Gastroesophageal sphincter (tissue), 4 donors: ENCODE results near the gene AP3D1. TPM values are rescaled to one million over a fixed set of nuclear protein-coding genes. Genes with fewer than 3 reads are reported as not detected.

Source experiments
- ATAC-seq: fragments of 150-250 bp; one replicate; pipeline ENCODE4 v1.9.1; 2016; ENCODE audit warnings: mild to moderate bottlenecking, moderate library complexity
- H3K27ac ChIP-seq, 4 donors: fragments of 200-600 bp; sonication (generic) in 3 of 4; 1 replicate in 3 of 4; 2 replicates in 1 of 4; pipeline ENCODE4 v1.5.1; 2016 to 2019
- H3K27me3 ChIP-seq: fragments of 200-600 bp; sonication (generic); one replicate; pipeline ENCODE4 v1.5.1; 2019
- H3K36me3 ChIP-seq, 2 donors: fragments of 200-600 bp; sonication (generic); one replicate each; pipeline ENCODE4 v1.5.1; 2019; ENCODE audit warnings: control low read depth in 1 of 2
- H3K4me1 ChIP-seq, 3 donors: fragments of 200-600 bp; sonication (generic); 1 replicate in 2 of 3; 2 replicates in 1 of 3; pipeline ENCODE4 v1.5.1; 2016 to 2019; ENCODE audit warnings: control low read depth in 2 of 3
- H3K4me3 ChIP-seq, 2 donors: fragments of 200-600 bp; sonication (generic); one replicate each; pipeline ENCODE4 v1.5.1; 2019; ENCODE audit warnings: mild to moderate bottlenecking in 1 of 2, moderate library complexity in 1 of 2
- H3K9me3 ChIP-seq, 3 donors: fragments of 200-600 bp; sonication (generic); one replicate each; pipeline ENCODE4 v1.5.1; 2017 to 2019; ENCODE audit warnings: control low read depth in 2 of 3
- EP300 ChIP-seq: sonication (generic); formaldehyde crosslinking; IDR thresholded peaks from one replicate; pipeline ENCODE4 v1.6.1; 2017; ENCODE audit warnings: antibody characterized with exemption, mild to moderate bottlenecking
- POLR2A ChIP-seq, 2 donors: fragments of 450-650 bp; IDR thresholded peaks; one replicate each; pipeline ENCODE4 v1.6.1; 2017; ENCODE audit warnings: antibody characterized with exemption in 2 of 2, mild to moderate bottlenecking in 2 of 2, moderate library complexity in 1 of 2
- POLR2AphosphoS5 ChIP-seq: sonication (generic); formaldehyde crosslinking; IDR thresholded peaks from one replicate; pipeline ENCODE4 v1.6.1; 2017; ENCODE audit warnings: antibody characterized with exemption
- WGBS, 2 donors: methylation state at CpG; one replicate each; pipeline ENCODE4 v1.1.5; 2018; ENCODE audit warnings: low coverage in 1 of 2; 5-methylcytosine and 5-hydroxymethylcytosine counted together
- total RNA-seq, 4 donors: library from RNA; depleted of rRNA; stranded (reverse); fragments of >200 nt; gene quantifications; one replicate each; pipeline ENCODE4 v1.1.0, GENCODE V29; 2016
- TF ChIP-seq, protein P1 (sequence below), 4 experiments: fragments of 200-600 bp in 2 of 4; fragments of 450-650 bp in 2 of 4; sonication (generic) in 1 of 4; IDR thresholded peaks; one replicate each; pipeline ENCODE4 v1.5.1; 2017 to 2019; ENCODE audit warnings: antibody characterized with exemption in 4 of 4, mild to moderate bottlenecking in 2 of 4, moderate library complexity in 2 of 4

Gene AP3D1
- total RNA-seq, 4 donors from 2014 or later, result 69.9 to 132 (median 73.8) TPM

- H3K4me1 ChIP-seq, result peaks cover 0 to 26% (median 0%) of the 10 kb centered on the region in 3 donors
- no peaks in the 10 kb centered on the region for H3K27me3 ChIP-seq
- 60 to 93% methylated on average over 1 to 9 of the region's 10 CpGs for WGBS, 2 donors
- no peaks in the 10 kb centered on the region for H3K9me3 ChIP-seq
- no peak for ATAC-seq
- no peaks in the 10 kb centered on the region for H3K36me3 ChIP-seq
- TF ChIP-seq, protein P1, sequence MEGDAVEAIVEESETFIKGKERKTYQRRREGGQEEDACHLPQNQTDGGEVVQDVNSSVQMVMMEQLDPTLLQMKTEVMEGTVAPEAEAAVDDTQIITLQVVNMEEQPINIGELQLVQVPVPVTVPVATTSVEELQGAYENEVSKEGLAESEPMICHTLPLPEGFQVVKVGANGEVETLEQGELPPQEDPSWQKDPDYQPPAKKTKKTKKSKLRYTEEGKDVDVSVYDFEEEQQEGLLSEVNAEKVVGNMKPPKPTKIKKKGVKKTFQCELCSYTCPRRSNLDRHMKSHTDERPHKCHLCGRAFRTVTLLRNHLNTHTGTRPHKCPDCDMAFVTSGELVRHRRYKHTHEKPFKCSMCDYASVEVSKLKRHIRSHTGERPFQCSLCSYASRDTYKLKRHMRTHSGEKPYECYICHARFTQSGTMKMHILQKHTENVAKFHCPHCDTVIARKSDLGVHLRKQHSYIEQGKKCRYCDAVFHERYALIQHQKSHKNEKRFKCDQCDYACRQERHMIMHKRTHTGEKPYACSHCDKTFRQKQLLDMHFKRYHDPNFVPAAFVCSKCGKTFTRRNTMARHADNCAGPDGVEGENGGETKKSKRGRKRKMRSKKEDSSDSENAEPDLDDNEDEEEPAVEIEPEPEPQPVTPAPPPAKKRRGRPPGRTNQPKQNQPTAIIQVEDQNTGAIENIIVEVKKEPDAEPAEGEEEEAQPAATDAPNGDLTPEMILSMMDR (IDR thresholded peaks at IDR 0.05), result no peak
- no peak for TF ChIP-seq POLR2A (IDR thresholded peaks at IDR 0.05)
- TF ChIP-seq POLR2AphosphoS5, result no peak
- no peak for TF ChIP-seq EP300
- no peak overlapping the region for H3K27ac ChIP-seq
- no peak overlapping the region for H3K4me3 ChIP-seq
These were observed 9.0 kb upstream of the AP3D1 start for GRCh38 chr19:2160379-2160778.

DNA sequence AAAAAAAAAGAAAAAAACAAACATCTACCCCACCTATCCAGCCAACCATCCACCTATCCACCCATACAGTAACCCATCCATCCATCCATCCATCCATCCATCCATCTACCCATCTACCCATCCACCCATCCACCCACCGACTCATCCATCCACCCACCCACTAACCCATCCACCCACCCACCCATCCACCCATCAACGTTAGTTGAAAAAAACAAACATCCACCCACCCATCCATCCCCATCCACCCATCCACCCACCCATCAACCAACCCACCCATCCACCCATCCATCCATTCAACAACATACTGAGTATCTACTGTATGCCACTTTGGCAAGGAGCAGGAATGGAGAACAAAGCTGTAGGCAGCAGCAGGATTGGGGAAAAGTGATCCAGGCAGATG lies 6.1 kb upstream of the AP3D1 start:
- H3K4me1 ChIP-seq, result peaks cover 0 to 8% (median 0%) of the 10 kb centered on the region in 3 donors
- H3K4me3 ChIP-seq, result no peak overlapping the region
- no peaks in the 10 kb centered on the region for H3K27me3 ChIP-seq
- H3K27ac ChIP-seq, result no peak overlapping the region
- TF ChIP-seq EP300, result no peak
- no peak for TF ChIP-seq POLR2A (IDR thresholded peaks at IDR 0.05)
- TF ChIP-seq, protein P1 (IDR thresholded peaks at IDR 0.05), result no peak
- H3K9me3 ChIP-seq, result no peaks in the 10 kb centered on the region
- ATAC-seq, result no peak
- no peaks in the 10 kb centered on the region for H3K36me3 ChIP-seq
- WGBS, 2 donors, result 79 to 100% methylated on average over 1 to 2 of the region's 2 CpGs

DNA sequence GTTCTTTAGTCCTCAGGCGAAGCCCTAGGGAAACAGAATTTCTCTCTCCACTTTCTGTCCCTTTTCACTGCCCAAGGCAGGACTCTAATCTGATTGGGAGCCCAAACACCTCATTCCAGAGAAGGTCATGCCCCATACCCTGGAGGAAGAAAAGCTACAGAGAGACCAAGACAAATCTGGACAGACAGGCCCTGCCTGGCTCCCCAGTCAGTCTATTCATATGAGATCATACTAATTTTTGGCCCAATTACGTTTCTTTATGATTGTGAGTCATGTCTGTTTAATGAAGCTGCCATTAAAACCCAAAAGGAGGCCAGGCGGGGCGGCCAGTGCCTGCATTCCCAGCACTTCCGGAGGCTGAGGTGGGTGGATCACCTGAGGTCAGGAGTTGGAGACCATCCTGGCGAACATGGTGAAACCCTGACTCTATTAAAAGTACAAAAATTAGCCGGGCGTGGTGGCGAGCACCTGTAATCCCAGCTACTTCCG lies 3.3 kb upstream of the AP3D1 start:
- Histone ChIP-seq H3K27me3 (no peaks in the 10 kb centered on the region), H3K9me3 (no peaks in the 10 kb centered on the region), H3K4me1 (peaks cover 0 to 26% (median 11%) of the 10 kb centered on the region in 3 donors), H3K27ac (no peak overlapping the region), H3K4me3 (no peak overlapping the region), H3K36me3 (no peaks in the 10 kb centered on the region)
- ATAC-seq, result no peak
- TF ChIP-seq POLR2AphosphoS5 (no peak), POLR2A (IDR thresholded peaks at IDR 0.05) (no peak), EP300 (no peak)
- WGBS, 2 donors, result 14 to 79% methylated on average over 1 to 6 of the region's 10 CpGs

- WGBS, 2 donors, result no CpG with 5 or more reads among the region's 36 CpGs
- Histone ChIP-seq H3K27me3 (no peaks in the 10 kb centered on the region), H3K4me1 (peaks cover 0 to 53% (median 26%) of the 10 kb centered on the region in 3 donors), H3K9me3 (no peaks in the 10 kb centered on the region), H3K36me3 (peaks cover 0 to 3% of the 10 kb centered on the region in 2 donors), H3K4me3 (peak overlapping the region; percentile 71 to 85), H3K27ac (peak overlapping the region; percentile 29 to 92 (median 88))
- TF ChIP-seq, protein P1 (IDR thresholded peaks at IDR 0.05), result no peak
- TF ChIP-seq POLR2AphosphoS5 (no peak), POLR2A (IDR thresholded peaks at IDR 0.05) (no peak), EP300 (no peak)
- peak; percentile 7 for ATAC-seq
These were observed 500 bp downstream of the AP3D1 start for GRCh38 chr19:2150794-2151338.

GRCh38 chr19:2149980-2150793 lies 1.2 kb downstream of the AP3D1 start:
- 20 to 23% methylated on average over 9 to 17 of the region's 30 CpGs for WGBS, 2 donors
- no peaks in the 10 kb centered on the region for H3K9me3 ChIP-seq
- peaks cover 0 to 8% of the 10 kb centered on the region in 2 donors for H3K36me3 ChIP-seq
- no peak for ATAC-seq
- TF ChIP-seq POLR2AphosphoS5, result no peak
- no peak for TF ChIP-seq EP300
- no peak for TF ChIP-seq POLR2A (IDR thresholded peaks at IDR 0.05)
- TF ChIP-seq, protein P1 (IDR thresholded peaks at IDR 0.05), result no peak
- H3K4me3 ChIP-seq, result peak overlapping the region; percentile 71 to 85
- no peaks in the 10 kb centered on the region for H3K27me3 ChIP-seq
- H3K27ac ChIP-seq, result peak overlapping the region in 3 of 4 donors; percentile 84 to 92 (median 92)
- H3K4me1 ChIP-seq, result peaks cover 0 to 58% (median 26%) of the 10 kb centered on the region in 3 donors
